Activated T-cell treated with anti-CD3 and anti-CD28 coated beads, Interleukin-2, amount 50 U/mL, for 48 hours (primary cell): ENCODE measurements around the gene RUNX3.

Source experiments
- DNase-seq, 2 experiments: peaks; one replicate each; pipeline ENCODE4 v3.0.0-alpha.2; 2020

The RUNX3 gene

GRCh38 chr1:24946861-24947658, 17.0 kb upstream of the RUNX3 start:
- no peak for DNase-seq

- DNase-seq = no peak
Observed at GRCh38 chr1:24945354-24946326, 15.6 kb upstream of the RUNX3 start.

GRCh38 chr1:24944318-24944717, 14.2 kb upstream of the RUNX3 start:
- no peak for DNase-seq

- DNase-seq = no peak
Observed at GRCh38 chr1:24942789-24943188, 12.7 kb upstream of the RUNX3 start.

- no peak for DNase-seq
Observed at GRCh38 chr1:24941564-24941963, 11.5 kb upstream of the RUNX3 start.

GRCh38 chr1:24940231-24940630, 10.2 kb upstream of the RUNX3 start:
- no peak for DNase-seq

- no peak for DNase-seq
Observed at GRCh38 chr1:24939675-24940193, 9.7 kb upstream of the RUNX3 start.

GRCh38 chr1:24939040-24939674, 9.1 kb upstream of the RUNX3 start:
- no peak for DNase-seq

- no peak for DNase-seq
Observed at GRCh38 chr1:24938276-24938675, 8.2 kb upstream of the RUNX3 start.

- DNase-seq = no peak
Observed at GRCh38 chr1:24936684-24937083, 6.6 kb upstream of the RUNX3 start.

- no peak for DNase-seq
Observed at GRCh38 chr1:24935615-24936484, 5.8 kb upstream of the RUNX3 start.

GRCh38 chr1:24935196-24935526, 5.1 kb upstream of the RUNX3 start:
- no peak for DNase-seq

GRCh38 chr1:24934310-24935195, 4.5 kb upstream of the RUNX3 start:
- DNase-seq = no peak

GRCh38 chr1:24933468-24933867, 3.4 kb upstream of the RUNX3 start:
- DNase-seq = no peak

- DNase-seq = peak in 1 of 2 experiments; percentile 49
Observed at GRCh38 chr1:24932725-24933294, 2.7 kb upstream of the RUNX3 start.

GRCh38 chr1:24932284-24932683, 2.2 kb upstream of the RUNX3 start:
- DNase-seq = peak; percentile 79 to 86

GRCh38 chr1:24931468-24932231, 1.6 kb upstream of the RUNX3 start:
- no peak for DNase-seq

GRCh38 chr1:24931146-24931467, 1.0 kb upstream of the RUNX3 start:
- DNase-seq = no peak

GRCh38 chr1:24929398-24930259, 447 bp downstream of the RUNX3 start:
- peak; percentile 64 to 71 for DNase-seq
